GM19395 (cell line): ENCODE measurements around the gene CTAGE1.
"Not testable (repeated sequence)": the region's sequence is repeated elsewhere in the genome, so short reads cannot be mapped to it uniquely, and the experiment has no call there.

Source experiments
- ATAC-seq: cut with Tn5 transposase; IDR thresholded peaks from one replicate; pipeline ENCODE4 v1.9.1; 2021; ENCODE audit warnings: mild to moderate bottlenecking, moderate library complexity; ENCODE audit not compliant: unreplicated experiment

The CTAGE1 gene

GRCh38 chr18:22417496-22418188, at the start of gene CTAGE1:
TSS of gene CTAGE1 (minus strand) at chr18:22417915. CDS start at chr18:22417811, 104 bp downstream.
- no peak for ATAC-seq

- no peak for ATAC-seq
These were observed 49.1 kb upstream of the CTAGE1 start for GRCh38 chr18:22466608-22467395.

- no peak for ATAC-seq
These were observed 48.2 kb upstream of the CTAGE1 start for GRCh38 chr18:22465859-22466457.

GRCh38 chr18:22463076-22463475, 45.4 kb upstream of the CTAGE1 start:
- ATAC-seq = no peak

- ATAC-seq = no peak
These were observed 41.8 kb upstream of the CTAGE1 start for GRCh38 chr18:22459491-22459890.

GRCh38 chr18:22457524-22457923, 39.8 kb upstream of the CTAGE1 start:
- no peak for ATAC-seq

GRCh38 chr18:22456547-22456946, 38.8 kb upstream of the CTAGE1 start:
- ATAC-seq = no peak

GRCh38 chr18:22456116-22456480, 38.4 kb upstream of the CTAGE1 start:
- no peak for ATAC-seq

- ATAC-seq = no peak
These were observed 37.9 kb upstream of the CTAGE1 start for GRCh38 chr18:22455425-22456115.

- ATAC-seq = no peak
These were observed 35.6 kb upstream of the CTAGE1 start for GRCh38 chr18:22453315-22453714.

GRCh38 chr18:22452226-22452668, 34.5 kb upstream of the CTAGE1 start:
- no peak for ATAC-seq

GRCh38 chr18:22451796-22452195, 34.1 kb upstream of the CTAGE1 start:
- ATAC-seq = no peak

- ATAC-seq = not testable (repeated sequence)
These were observed 33.1 kb upstream of the CTAGE1 start for GRCh38 chr18:22450766-22451165.

- ATAC-seq = not testable (repeated sequence)
These were observed 32.6 kb upstream of the CTAGE1 start for GRCh38 chr18:22450318-22450717.

GRCh38 chr18:22449753-22450152, 32.0 kb upstream of the CTAGE1 start:
- not testable (repeated sequence) for ATAC-seq

GRCh38 chr18:22448238-22448637, 30.5 kb upstream of the CTAGE1 start:
- ATAC-seq = no peak

- ATAC-seq = no peak
These were observed 30.1 kb upstream of the CTAGE1 start for GRCh38 chr18:22447792-22448191.

- ATAC-seq = no peak
These were observed 29.2 kb upstream of the CTAGE1 start for GRCh38 chr18:22446911-22447310.

GRCh38 chr18:22446325-22446724, 28.6 kb upstream of the CTAGE1 start:
- no peak for ATAC-seq

- no peak for ATAC-seq
These were observed 23.9 kb upstream of the CTAGE1 start for GRCh38 chr18:22441638-22442037.

GRCh38 chr18:22439447-22439846, 21.7 kb upstream of the CTAGE1 start:
- ATAC-seq = no peak
